Effector memory CD8-positive, alpha-beta T cell (primary cell): ENCODE results near the gene DDO.
A peak's percentile ranks its signal among the peaks of the same experiment; 100 is the strongest.

Experiments used
- ATAC-seq: fragments of 150-1000 bp; cut with Tn5 transposase; replicated peaks from 2 replicates; pipeline ENCODE4 v1.10.0; 2021; ENCODE audit warnings: mild to moderate bottlenecking, moderate library complexity
- DNase-seq, 3 experiments: peaks; one replicate each; pipeline ENCODE4 v3.0.0; 2021
- H3K27ac Mint-ChIP-seq, 2 donors: one replicate each; pipeline ENCODE4 v1.8.0; 2022; ENCODE audit warnings: mild to moderate bottlenecking in 2 of 2, mixed read lengths in 2 of 2, moderate library complexity in 2 of 2
- H3K27me3 Mint-ChIP-seq, 2 donors: one replicate each; pipeline ENCODE4 v1.8.0; 2022; ENCODE audit warnings: mixed read lengths in 2 of 2
- H3K36me3 Mint-ChIP-seq: one replicate; pipeline ENCODE4 v1.8.0; 2022; ENCODE audit warnings: mild to moderate bottlenecking, moderate library complexity, mixed read lengths; ENCODE audit not compliant: insufficient read depth
- H3K4me1 Mint-ChIP-seq, 2 donors: one replicate each; pipeline ENCODE4 v1.8.0; 2022; ENCODE audit warnings: low read depth in 2 of 2, mixed read lengths in 2 of 2
- H3K4me3 Mint-ChIP-seq, 2 donors: one replicate each; pipeline ENCODE4 v1.8.0; 2022; ENCODE audit warnings: mild to moderate bottlenecking in 2 of 2, mixed read lengths in 2 of 2, moderate library complexity in 2 of 2
- H3K9me3 Mint-ChIP-seq, 2 donors: one replicate each; pipeline ENCODE4 v1.8.0; 2022; ENCODE audit warnings: mixed read lengths in 2 of 2

The DDO gene

GRCh38 chr6:110434961-110435602, 19.7 kb upstream of the DDO start:
- no peak for DNase-seq
- ATAC-seq, result no peak
- H3K27me3 Mint-ChIP-seq, result peaks cover 34 to 40% of the 10 kb centered on the region in 2 donors
- H3K9me3 Mint-ChIP-seq, result no peaks in the 10 kb centered on the region
- H3K4me3 Mint-ChIP-seq, result no peak overlapping the region
- no peaks in the 10 kb centered on the region for H3K4me1 Mint-ChIP-seq
- no peaks in the 10 kb centered on the region for H3K36me3 Mint-ChIP-seq
- no peak overlapping the region for H3K27ac Mint-ChIP-seq

GRCh38 chr6:110432285-110432900, 17.0 kb upstream of the DDO start:
- Mint-ChIP-seq H3K27ac (no peak overlapping the region), H3K9me3 (no peaks in the 10 kb centered on the region), H3K4me1 (no peaks in the 10 kb centered on the region), H3K27me3 (peaks cover 38 to 44% of the 10 kb centered on the region in 2 donors), H3K36me3 (peaks cover 4% of the 10 kb centered on the region), H3K4me3 (no peak overlapping the region)
- no peak for DNase-seq
- no peak for ATAC-seq

- Mint-ChIP-seq H3K27me3 (peaks cover 42 to 44% of the 10 kb centered on the region in 2 donors), H3K27ac (no peak overlapping the region), H3K4me3 (no peak overlapping the region), H3K4me1 (no peaks in the 10 kb centered on the region), H3K36me3 (peaks cover 4% of the 10 kb centered on the region), H3K9me3 (no peaks in the 10 kb centered on the region)
- DNase-seq, result no peak
- ATAC-seq, result no peak
Measured at GRCh38 chr6:110430741-110431140, 15.4 kb upstream of the DDO start.

DNA sequence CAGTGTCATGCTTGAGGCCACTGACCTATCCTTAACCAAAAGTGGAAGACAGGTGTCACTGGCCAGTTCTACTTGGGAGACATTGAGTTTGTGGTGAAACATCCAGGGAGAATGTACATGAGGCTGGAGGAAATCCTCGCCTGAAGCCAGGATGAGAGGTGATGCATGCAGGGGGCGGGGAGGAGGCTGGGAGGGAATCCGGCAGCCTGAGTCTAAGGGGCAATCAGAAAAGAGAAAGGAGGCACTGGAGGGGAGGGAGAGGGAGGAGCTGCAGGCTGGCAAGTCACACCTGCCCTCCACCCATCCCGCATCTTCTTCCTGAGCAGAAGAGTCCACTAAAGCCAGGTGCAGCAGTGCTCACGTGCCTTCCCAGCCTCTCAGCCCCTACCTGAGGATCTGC, 14.9 kb upstream of the DDO start:
- Mint-ChIP-seq H3K27ac (no peak overlapping the region), H3K9me3 (no peaks in the 10 kb centered on the region), H3K36me3 (peaks cover 4% of the 10 kb centered on the region), H3K4me3 (no peak overlapping the region), H3K27me3 (peaks cover 43 to 49% of the 10 kb centered on the region in 2 donors), H3K4me1 (no peaks in the 10 kb centered on the region)
- DNase-seq (no peak), ATAC-seq (no peak)

- Mint-ChIP-seq H3K9me3 (no peaks in the 10 kb centered on the region), H3K27ac (no peak overlapping the region), H3K4me3 (no peak overlapping the region), H3K36me3 (peaks cover 8% of the 10 kb centered on the region), H3K4me1 (no peaks in the 10 kb centered on the region), H3K27me3 (peaks cover 50 to 70% of the 10 kb centered on the region in 2 donors)
- ATAC-seq (no peak), DNase-seq (no peak)
Measured at GRCh38 chr6:110428153-110428552, 12.8 kb upstream of the DDO start.

DNA sequence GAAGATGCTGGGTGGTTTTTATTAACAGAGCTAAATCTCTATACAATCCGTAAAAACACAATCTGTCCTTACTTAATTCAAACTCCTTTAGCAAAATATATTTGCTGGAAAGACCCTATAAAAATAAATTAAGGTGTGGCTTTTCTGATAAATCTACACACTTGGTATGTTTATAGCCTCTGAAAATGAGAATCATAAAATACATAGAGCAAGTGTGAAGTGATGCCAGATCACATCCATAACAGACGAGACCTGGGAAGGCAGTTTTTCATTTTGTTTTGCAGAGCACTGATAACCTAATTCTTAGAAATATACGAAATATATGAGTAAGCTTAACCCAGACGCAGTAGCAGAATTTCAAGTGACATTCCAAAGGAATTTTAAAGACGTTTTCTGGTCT, 10.4 kb upstream of the DDO start:
- Mint-ChIP-seq H3K36me3 (peaks cover 11% of the 10 kb centered on the region), H3K27me3 (peaks cover 54 to 86% of the 10 kb centered on the region in 2 donors), H3K4me3 (no peak overlapping the region)

DNA sequence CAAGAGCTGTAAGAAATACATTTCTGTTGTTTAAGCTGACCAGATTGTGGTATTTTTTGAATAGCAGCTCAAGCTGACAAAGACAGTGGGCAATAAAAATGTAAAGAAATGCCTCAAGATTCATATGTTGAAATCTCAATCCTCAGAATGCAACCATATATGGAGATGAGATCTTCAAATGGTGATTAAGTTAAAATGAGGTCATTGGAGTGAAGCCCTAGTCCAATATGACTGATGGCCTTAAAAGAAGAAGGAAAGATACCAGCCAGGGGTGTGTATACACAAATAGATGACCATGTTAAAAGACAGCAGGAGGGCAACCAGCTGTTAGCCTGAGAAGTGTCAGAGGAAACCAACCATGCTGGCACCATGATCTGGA, 7.1 kb upstream of the DDO start:
- Mint-ChIP-seq H3K27ac (no peak overlapping the region), H3K4me3 (no peak overlapping the region), H3K4me1 (no peaks in the 10 kb centered on the region), H3K36me3 (peaks cover 7% of the 10 kb centered on the region), H3K9me3 (peaks cover 6 to 8% of the 10 kb centered on the region in 2 donors), H3K27me3 (peaks cover 55 to 90% of the 10 kb centered on the region in 2 donors)
- DNase-seq, result no peak
- ATAC-seq, result no peak

More for the DNA sequence above, 10.4 kb upstream of the DDO start:
- DNase-seq, result no peak
- Mint-ChIP-seq H3K4me1 (no peaks in the 10 kb centered on the region), H3K27ac (no peak overlapping the region), H3K9me3 (peaks cover 6 to 8% of the 10 kb centered on the region in 2 donors)
- no peak for ATAC-seq

DNA sequence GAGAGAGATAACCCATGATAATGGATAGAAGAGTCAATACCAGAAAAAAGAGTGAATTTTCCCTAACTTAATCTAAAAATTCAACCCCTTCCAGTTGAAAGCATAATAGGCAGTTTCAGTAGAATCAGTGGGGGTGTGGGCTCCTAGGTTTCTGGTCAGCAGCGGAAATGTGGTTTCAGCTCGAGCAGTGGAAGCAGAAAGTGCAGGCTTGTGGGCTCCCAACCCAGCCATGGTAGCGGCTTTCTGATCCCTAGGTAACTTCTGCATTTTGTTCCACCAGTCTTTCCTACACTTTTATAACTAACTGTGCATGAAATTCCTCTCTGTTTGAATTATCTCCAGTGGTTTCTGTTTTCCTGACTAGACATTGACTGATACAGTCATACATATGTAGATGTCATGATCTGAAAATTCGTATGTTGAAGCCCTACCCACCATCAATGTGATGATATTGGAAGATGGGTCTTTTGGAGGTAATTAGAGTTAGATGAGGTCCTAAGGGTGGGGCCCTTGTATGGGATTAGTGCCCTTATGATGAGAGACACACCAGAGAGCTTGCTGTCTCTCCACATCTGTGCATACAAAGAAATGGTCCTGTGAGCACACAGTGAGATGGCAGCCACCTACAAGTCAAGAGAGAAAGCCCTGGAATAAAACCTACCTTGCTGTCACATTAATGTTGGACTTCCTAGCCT, 6.5 kb upstream of the DDO start:
- Mint-ChIP-seq H3K27ac (no peak overlapping the region), H3K4me1 (no peaks in the 10 kb centered on the region), H3K4me3 (no peak overlapping the region), H3K27me3 (peaks cover 55 to 89% of the 10 kb centered on the region in 2 donors), H3K36me3 (peaks cover 7% of the 10 kb centered on the region), H3K9me3 (peaks cover 6 to 8% of the 10 kb centered on the region in 2 donors)
- ATAC-seq (no peak), DNase-seq (no peak)

- H3K36me3 Mint-ChIP-seq, result peaks cover 6% of the 10 kb centered on the region
Measured at GRCh38 chr6:110419028-110419739, 3.8 kb upstream of the DDO start.

DNA sequence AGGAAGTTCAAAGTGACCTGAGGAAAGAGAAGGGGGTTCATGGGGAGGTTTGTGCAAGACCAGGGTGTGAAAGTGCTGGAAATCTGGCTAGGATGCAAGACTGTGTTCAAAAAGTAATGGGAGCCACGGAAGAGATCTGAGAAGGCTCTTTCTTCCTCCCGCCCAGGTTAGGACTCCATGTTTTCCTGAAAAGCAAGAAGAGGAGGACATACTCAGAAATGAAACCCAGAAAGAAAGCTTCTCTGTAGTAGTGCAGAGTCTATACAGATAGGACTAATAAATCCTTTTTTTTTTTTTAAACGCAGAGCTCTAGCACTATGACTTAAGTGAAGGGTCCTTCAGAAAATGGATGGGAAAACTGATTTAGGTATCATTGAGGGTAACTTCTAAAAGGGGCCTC, 3.2 kb upstream of the DDO start:
- Mint-ChIP-seq H3K36me3 (peaks cover 3% of the 10 kb centered on the region), H3K9me3 (peaks cover 6 to 8% of the 10 kb centered on the region in 2 donors), H3K4me1 (peaks cover 5% of the 10 kb centered on the region in 2 donors), H3K27ac (no peak overlapping the region), H3K27me3 (peaks cover 34 to 67% of the 10 kb centered on the region in 2 donors), H3K4me3 (no peak overlapping the region)
- ATAC-seq, result no peak
- DNase-seq, result no peak

More at GRCh38 chr6:110419028-110419739, 3.8 kb upstream of the DDO start:
- Mint-ChIP-seq H3K27me3 (peaks cover 39 to 72% of the 10 kb centered on the region in 2 donors), H3K4me3 (no peak overlapping the region), H3K4me1 (peaks cover 5% of the 10 kb centered on the region in 2 donors), H3K9me3 (peaks cover 6 to 8% of the 10 kb centered on the region in 2 donors), H3K27ac (no peak overlapping the region)
- no peak for ATAC-seq
- DNase-seq, result no peak

DNA sequence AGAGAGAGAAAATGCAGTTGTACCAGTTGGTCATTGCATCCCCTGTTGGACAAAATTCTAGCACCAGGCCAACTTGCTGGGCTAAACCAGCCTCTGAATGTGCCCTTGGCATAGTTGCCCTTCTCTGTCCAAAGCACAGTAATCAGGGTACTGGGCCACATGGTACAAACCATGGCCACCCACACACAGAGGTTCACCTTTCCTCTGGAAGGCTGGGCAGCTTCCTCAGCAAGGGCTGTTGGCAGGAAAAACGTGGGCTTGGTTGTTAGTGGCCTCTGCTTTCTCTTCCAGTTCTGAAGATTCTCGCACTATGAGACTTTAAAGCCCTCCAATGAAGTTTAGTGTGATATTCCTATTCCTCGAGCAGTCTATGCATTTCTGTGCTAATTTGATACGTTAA, 706 bp downstream of the DDO start:
- Mint-ChIP-seq H3K9me3 (no peaks in the 10 kb centered on the region), H3K4me1 (peaks cover 5% of the 10 kb centered on the region in 2 donors), H3K27me3 (peaks cover 25 to 60% of the 10 kb centered on the region in 2 donors), H3K27ac (peak overlapping the region in 1 of 2 donors; percentile 15), H3K4me3 (peak overlapping the region; percentile 18 to 44), H3K36me3 (no peaks in the 10 kb centered on the region)
- ATAC-seq (no peak), DNase-seq (no peak)

GRCh38 chr6:110412360-110412759, 3.0 kb downstream of the DDO start:
- Mint-ChIP-seq H3K27ac (no peak overlapping the region), H3K9me3 (no peaks in the 10 kb centered on the region), H3K36me3 (no peaks in the 10 kb centered on the region), H3K27me3 (peaks cover 14 to 39% of the 10 kb centered on the region in 2 donors), H3K4me3 (no peak overlapping the region), H3K4me1 (peaks cover 5% of the 10 kb centered on the region in 2 donors)
- no peak for ATAC-seq
- no peak for DNase-seq

DNA sequence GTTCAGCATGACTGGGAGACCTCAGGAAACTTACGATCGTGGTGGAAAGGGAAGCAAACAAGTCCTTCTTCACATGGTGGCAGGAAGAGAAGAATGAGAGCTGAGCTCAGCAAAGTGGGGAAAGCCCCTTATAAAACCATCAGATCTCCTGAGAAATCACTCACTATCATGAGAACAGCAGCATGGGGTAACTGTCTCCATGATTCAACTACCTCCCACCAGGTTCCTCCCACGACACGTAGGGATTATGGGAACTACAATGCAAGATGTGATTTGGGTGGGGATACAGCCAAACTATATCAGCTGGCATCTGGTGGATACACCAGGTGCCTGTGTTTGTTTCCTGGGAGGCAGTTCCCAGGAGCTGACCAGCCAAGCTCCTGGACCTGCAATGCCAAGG, 4.9 kb downstream of the DDO start:
- Mint-ChIP-seq H3K27ac (no peak overlapping the region), H3K9me3 (no peaks in the 10 kb centered on the region), H3K4me3 (no peak overlapping the region), H3K4me1 (peaks cover 2 to 5% of the 10 kb centered on the region in 2 donors), H3K36me3 (no peaks in the 10 kb centered on the region), H3K27me3 (peaks cover 14 to 39% of the 10 kb centered on the region in 2 donors)
- ATAC-seq (no peak), DNase-seq (no peak)
